Right lobe of liver (tissue), 6 donors: ENCODE measurements around the gene CMTM2. TPM values are rescaled to one million over a fixed set of nuclear protein-coding genes. Genes with fewer than 3 reads are reported as not detected.

ENCODE experiments used
- ATAC-seq, 4 donors: fragments of 200-7000 bp; cut with Tn5 transposase; one replicate each; pipeline ENCODE4 v1.9.1; 2020; ENCODE audit warnings: mild to moderate bottlenecking in 4 of 4, moderate library complexity in 4 of 4
- DNase-seq, 3 donors: peaks; one replicate each; pipeline ENCODE4 v3.0.0-alpha.2; 2020
- H3K27ac ChIP-seq, 3 donors: fragments of 200-600 bp; one replicate each; pipeline ENCODE4 v1.8.0; 2022
- H3K27me3 ChIP-seq, 2 donors: fragments of 200-600 bp; one replicate each; pipeline ENCODE4 v1.8.0; 2022
- H3K36me3 ChIP-seq, 4 donors: fragments of 200-600 bp; sonication (generic) in 1 of 4; one replicate each; pipeline versions ENCODE4 v1.5.1 to v1.8.0; 2017 to 2022; ENCODE audit warnings: control low read depth in 1 of 4
- H3K4me1 ChIP-seq, 4 donors: fragments of 200-600 bp; sonication (generic) in 1 of 4; one replicate each; pipeline versions ENCODE4 v1.5.1 to v1.8.0; 2017 to 2022; ENCODE audit warnings: control low read depth in 1 of 4
- H3K4me3 ChIP-seq, 3 donors: fragments of 200-600 bp; one replicate each; pipeline ENCODE4 v1.8.0; 2022
- H3K9me3 ChIP-seq, 4 donors: fragments of 200-600 bp; sonication (generic) in 1 of 4; one replicate each; pipeline versions ENCODE4 v1.5.1 to v1.8.0; 2017 to 2022; ENCODE audit warnings: control low read depth in 1 of 4
- POLR2A ChIP-seq: fragments of 450-650 bp; IDR thresholded peaks from one replicate; pipeline ENCODE4 v1.6.1; 2017; ENCODE audit warnings: antibody characterized with exemption, mild to moderate bottlenecking
- WGBS: methylation state at CpG from one replicate; pipeline ENCODE4 v1.1.6; 2018; ENCODE audit warnings: low coverage, low lambda C conversion rate; ENCODE audit not compliant: insufficient coverage; ENCODE audit errors: missing lambda C conversion rate; 5-methylcytosine and 5-hydroxymethylcytosine counted together
- intact Hi-C, 2 donors: fragments of 100-400 bp; cut with DNase I; formaldehyde crosslinking; loops; one replicate each; pipeline versions ENCODE4 v1.11.2 to v1.14.1; 2022
- total RNA-seq, 6 experiments: library from RNA; depleted of rRNA in 2 of 6; stranded (reverse); fragments of >200 nt in 2 of 6; fragmentation: NEBNext Ultra II Directional in 3 of 6; extraction: Animal tissue kit (Norgen Biotek cat#: 25700) in 3 of 6; gene quantifications; one replicate each; pipeline versions ENCODE4 v1.1.0 to v1.2.4, GENCODE V29; 2016 to 2023
- TF ChIP-seq, protein P1 (sequence below), 4 donors: fragments of 200-600 bp in 3 of 4; fragments of 450-650 bp in 1 of 4; IDR thresholded peaks; one replicate each; pipeline versions ENCODE4 v1.5.1 to v1.8.0; 2016 to 2022; ENCODE audit warnings: antibody characterized with exemption in 4 of 4, mild to moderate bottlenecking in 2 of 4
- donor health status: DM: no; HTN: yes; CAD: no.
- donor health status: DM: no; HTN: no; CAD: no.
- donor health status: DM: no; HTN: no; CAD: no.
- donor health status: DM: no; HTN: yes; CAD: no.
- donor health status: DM: no; HTN: yes; CAD: no.

Gene CMTM2
- total RNA-seq, 6 experiments from 2014 or later = 0.44 to 0.83 (median 0.55) TPM; not detected in 3

DNA sequence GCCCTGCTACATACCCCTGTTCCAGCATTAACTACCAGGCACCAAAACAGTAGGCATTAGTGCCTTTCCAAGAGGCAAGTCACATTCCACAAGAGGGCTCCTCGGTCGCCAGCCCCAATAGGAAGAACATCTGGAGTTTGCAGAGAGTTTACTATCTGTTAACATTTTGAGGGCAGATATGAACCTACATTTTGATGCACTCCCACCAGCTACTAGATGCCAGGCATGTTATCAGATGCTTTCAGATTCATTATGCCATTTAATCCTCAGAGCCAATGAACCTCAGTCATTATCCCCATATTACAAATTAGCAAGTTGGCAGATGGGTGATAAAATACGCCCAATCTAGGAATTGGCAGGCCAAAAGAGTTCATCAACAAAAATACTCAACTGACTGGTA, 4.2 kb upstream of the CMTM2 start:
- Histone ChIP-seq H3K4me1 (peaks cover 0 to 6% (median 0%) of the 10 kb centered on the region in 4 donors), H3K4me3 (no peak overlapping the region), H3K27ac (no peak overlapping the region), H3K36me3 (no peaks in the 10 kb centered on the region), H3K27me3 (peaks cover 0 to 8% of the 10 kb centered on the region in 2 donors), H3K9me3 (no peaks in the 10 kb centered on the region)
- intact Hi-C loops = no loop called here
- no peak for DNase-seq
- ATAC-seq = no peak
- TF ChIP-seq, protein P1, sequence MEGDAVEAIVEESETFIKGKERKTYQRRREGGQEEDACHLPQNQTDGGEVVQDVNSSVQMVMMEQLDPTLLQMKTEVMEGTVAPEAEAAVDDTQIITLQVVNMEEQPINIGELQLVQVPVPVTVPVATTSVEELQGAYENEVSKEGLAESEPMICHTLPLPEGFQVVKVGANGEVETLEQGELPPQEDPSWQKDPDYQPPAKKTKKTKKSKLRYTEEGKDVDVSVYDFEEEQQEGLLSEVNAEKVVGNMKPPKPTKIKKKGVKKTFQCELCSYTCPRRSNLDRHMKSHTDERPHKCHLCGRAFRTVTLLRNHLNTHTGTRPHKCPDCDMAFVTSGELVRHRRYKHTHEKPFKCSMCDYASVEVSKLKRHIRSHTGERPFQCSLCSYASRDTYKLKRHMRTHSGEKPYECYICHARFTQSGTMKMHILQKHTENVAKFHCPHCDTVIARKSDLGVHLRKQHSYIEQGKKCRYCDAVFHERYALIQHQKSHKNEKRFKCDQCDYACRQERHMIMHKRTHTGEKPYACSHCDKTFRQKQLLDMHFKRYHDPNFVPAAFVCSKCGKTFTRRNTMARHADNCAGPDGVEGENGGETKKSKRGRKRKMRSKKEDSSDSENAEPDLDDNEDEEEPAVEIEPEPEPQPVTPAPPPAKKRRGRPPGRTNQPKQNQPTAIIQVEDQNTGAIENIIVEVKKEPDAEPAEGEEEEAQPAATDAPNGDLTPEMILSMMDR (IDR thresholded peaks at IDR 0.05) = no peak
- TF ChIP-seq POLR2A = no peak
- 94% methylated on average over 3 of the region's 3 CpGs for WGBS

DNA sequence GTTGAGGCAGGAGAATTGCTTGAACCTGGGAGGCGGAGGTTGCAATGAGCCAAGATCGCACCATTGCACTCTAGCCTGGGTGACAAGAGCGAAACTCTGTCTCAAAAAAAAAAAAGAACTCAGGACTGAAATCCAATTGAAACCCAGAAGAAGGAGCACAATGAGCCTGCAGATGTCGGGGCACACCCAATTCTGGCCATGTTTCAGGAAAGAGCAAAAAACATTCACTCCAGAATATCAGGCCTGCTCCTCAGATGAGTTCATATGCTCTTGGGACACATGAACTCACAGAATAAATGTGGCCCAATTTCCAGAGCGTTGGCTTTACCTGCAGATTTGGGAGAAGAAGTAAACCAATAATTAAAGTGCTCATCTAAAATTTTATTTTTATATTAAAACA, 3.0 kb upstream of the CMTM2 start:
- Histone ChIP-seq H3K27me3 (peaks cover 0 to 8% of the 10 kb centered on the region in 2 donors), H3K36me3 (no peaks in the 10 kb centered on the region), H3K9me3 (no peaks in the 10 kb centered on the region), H3K4me1 (peaks cover 0 to 6% (median 0%) of the 10 kb centered on the region in 4 donors), H3K27ac (no peak overlapping the region), H3K4me3 (no peak overlapping the region)
- intact Hi-C loops = no loop called here
- DNase-seq (no peak), ATAC-seq (no peak)
- WGBS = 89% methylated on average over 5 of the region's 5 CpGs
- TF ChIP-seq POLR2A = no peak
- TF ChIP-seq, protein P1 (IDR thresholded peaks at IDR 0.05) = no peak

DNA sequence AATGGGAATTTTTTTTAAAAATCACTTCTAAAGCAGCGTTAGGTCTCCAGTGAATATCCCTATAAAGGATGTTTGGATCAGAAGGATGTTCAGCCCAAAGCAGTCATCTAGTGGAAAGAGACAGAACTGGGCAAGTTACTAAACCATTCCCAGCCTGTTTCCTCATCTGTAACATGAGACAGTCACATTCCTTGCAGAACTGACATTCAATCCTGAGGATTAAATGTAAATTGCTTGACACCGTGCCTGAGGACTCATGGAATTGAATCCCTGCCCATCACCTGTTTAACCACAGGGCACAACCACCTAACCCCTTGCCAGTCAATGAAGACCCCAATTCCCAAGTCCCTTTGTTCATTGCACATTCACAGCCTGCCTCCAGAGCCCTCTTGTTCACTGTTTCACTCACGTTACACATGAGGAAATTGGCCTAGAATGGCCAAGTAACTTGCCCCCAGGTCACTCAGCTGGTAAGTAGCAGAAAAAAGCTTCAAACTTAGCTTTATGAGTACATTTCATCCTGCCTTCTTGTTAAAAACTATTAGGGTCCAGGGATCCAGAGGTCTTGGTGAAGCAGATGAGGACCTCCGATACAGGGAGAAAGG, 1.4 kb downstream of the CMTM2 start:
- TF ChIP-seq, protein P1 (IDR thresholded peaks at IDR 0.05) = no peak
- no peak for TF ChIP-seq POLR2A
- ATAC-seq = no peak
- 96% methylated on average over 4 of the region's 4 CpGs for WGBS
- Histone ChIP-seq H3K9me3 (no peaks in the 10 kb centered on the region), H3K4me1 (peaks cover 0 to 6% (median 0%) of the 10 kb centered on the region in 4 donors), H3K27me3 (peaks cover 0 to 8% of the 10 kb centered on the region in 2 donors), H3K4me3 (no peak overlapping the region), H3K27ac (no peak overlapping the region), H3K36me3 (no peaks in the 10 kb centered on the region)
- DNase-seq = no peak
- intact Hi-C loops = no loop called here

DNA sequence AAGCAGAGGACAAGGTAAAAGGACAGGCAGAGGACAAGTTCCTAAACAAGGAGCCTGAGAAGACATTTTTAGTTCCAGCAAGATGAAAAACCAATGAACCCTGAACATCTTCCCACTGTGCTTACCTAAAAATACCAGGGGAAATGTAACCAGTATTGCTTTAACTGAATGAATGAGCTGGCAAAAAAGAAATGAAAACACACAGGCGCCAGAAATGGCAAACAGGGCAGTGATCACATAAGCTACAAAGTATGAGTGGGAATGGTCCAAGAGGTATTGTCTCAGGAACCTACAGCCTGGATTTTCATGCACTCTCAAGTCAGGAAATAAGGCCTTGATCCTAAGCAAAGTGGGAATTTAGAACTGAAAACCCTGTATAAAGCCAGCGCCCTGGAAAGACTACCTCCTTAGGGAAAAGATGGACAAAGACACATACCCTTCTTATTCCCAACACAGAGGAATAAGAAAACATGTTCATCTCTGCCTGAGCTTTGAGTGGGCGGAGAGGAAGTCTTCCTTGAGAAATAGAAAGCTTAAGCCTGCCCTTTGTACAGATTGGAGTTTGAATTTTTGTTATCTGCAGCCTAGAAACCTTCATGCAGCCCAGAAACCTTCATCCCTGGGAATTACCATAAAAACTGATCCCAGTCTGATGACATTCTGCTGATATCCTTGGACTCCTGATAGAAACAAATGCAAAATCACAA, 2.1 kb downstream of the CMTM2 start:
- intact Hi-C loops = no loop called here
- no peaks in the 10 kb centered on the region for H3K9me3 ChIP-seq
- TF ChIP-seq, protein P1 (IDR thresholded peaks at IDR 0.05) = no peak
- TF ChIP-seq POLR2A = no peak
- no peaks in the 10 kb centered on the region for H3K36me3 ChIP-seq
- no peak overlapping the region for H3K4me3 ChIP-seq
- H3K4me1 ChIP-seq = peaks cover 0 to 6% (median 0%) of the 10 kb centered on the region in 4 donors
- WGBS = 83% methylated on average over 3 of the region's 3 CpGs
- DNase-seq (no peak), ATAC-seq (no peak)
- H3K27ac ChIP-seq = no peak overlapping the region
- peaks cover 0 to 8% of the 10 kb centered on the region in 2 donors for H3K27me3 ChIP-seq
